Osteocyte (in vitro differentiated cells): ENCODE measurements around the gene KCNMB1. TPM values are rescaled to one million over a fixed set of nuclear protein-coding genes. Genes with fewer than 3 reads are reported as not detected.

Source experiments
- DNase-seq: peaks from one replicate; pipeline ENCODE4 v3.0.0; 2021; ENCODE audit warnings: mixed read lengths; ENCODE audit not compliant: unreplicated experiment; ENCODE audit errors: extremely low spot score
- H3K27ac Mint-ChIP-seq: one replicate; pipeline ENCODE4 v1.8.0; 2021; ENCODE audit warnings: mild to moderate bottlenecking, mixed read lengths; ENCODE audit not compliant: unreplicated experiment
- H3K27me3 Mint-ChIP-seq: one replicate; pipeline ENCODE4 v1.8.0; 2021; ENCODE audit warnings: mixed read lengths; ENCODE audit not compliant: unreplicated experiment
- H3K36me3 Mint-ChIP-seq: one replicate; pipeline ENCODE4 v1.8.0; 2021; ENCODE audit warnings: mixed read lengths; ENCODE audit not compliant: unreplicated experiment
- H3K4me1 Mint-ChIP-seq: one replicate; pipeline ENCODE4 v1.8.0; 2021; ENCODE audit warnings: mixed read lengths; ENCODE audit not compliant: unreplicated experiment
- H3K4me3 Mint-ChIP-seq: one replicate; pipeline ENCODE4 v1.8.0; 2021; ENCODE audit warnings: mild to moderate bottlenecking, moderate library complexity, mixed read lengths; ENCODE audit not compliant: unreplicated experiment
- H3K9me3 Mint-ChIP-seq: one replicate; pipeline ENCODE4 v1.8.0; 2021; ENCODE audit warnings: mixed read lengths; ENCODE audit not compliant: unreplicated experiment
- CTCF ChIP-seq: fragments of 200-600 bp; sonication (generic); IDR thresholded peaks from 2 replicates; pipeline ENCODE4 v1.5.0; 2021; ENCODE audit warnings: antibody characterized with exemption, mild to moderate bottlenecking, moderate library complexity
- total RNA-seq: library from RNA; stranded (reverse); gene quantifications from 2 replicates; pipeline ENCODE4 v1.2.1, GENCODE V29; 2021

The KCNMB1 gene
- total RNA-seq, 1 donor from 2014 or later, result 3.5 TPM

DNA sequence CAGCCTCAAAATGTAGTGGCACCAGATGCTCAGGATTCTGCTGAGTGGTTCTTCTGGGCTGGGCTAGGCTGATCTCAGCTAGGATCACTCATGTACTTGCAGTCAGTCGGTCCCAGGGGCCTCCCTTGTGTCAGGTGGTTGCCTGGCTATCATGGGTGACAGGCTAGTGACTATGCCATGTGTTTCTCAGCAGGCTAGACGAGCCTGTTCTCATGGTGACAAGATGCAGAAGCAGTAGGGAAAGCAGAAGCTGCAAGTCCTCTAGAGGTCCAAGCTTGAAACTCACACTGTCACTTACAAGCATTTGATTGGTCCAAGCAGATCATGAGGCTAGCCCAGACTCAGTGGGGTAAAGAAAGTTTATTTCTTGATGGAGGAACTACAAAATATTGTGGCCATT is 15.2 kb upstream of the KCNMB1 start:
- Mint-ChIP-seq H3K27me3 (peaks cover 51% of the 10 kb centered on the region), H3K27ac (no peak overlapping the region), H3K36me3 (no peaks in the 10 kb centered on the region), H3K4me1 (peaks cover 4% of the 10 kb centered on the region), H3K4me3 (no peak overlapping the region), H3K9me3 (no peaks in the 10 kb centered on the region)
- no peak for TF ChIP-seq CTCF
- DNase-seq, result no peak

DNA sequence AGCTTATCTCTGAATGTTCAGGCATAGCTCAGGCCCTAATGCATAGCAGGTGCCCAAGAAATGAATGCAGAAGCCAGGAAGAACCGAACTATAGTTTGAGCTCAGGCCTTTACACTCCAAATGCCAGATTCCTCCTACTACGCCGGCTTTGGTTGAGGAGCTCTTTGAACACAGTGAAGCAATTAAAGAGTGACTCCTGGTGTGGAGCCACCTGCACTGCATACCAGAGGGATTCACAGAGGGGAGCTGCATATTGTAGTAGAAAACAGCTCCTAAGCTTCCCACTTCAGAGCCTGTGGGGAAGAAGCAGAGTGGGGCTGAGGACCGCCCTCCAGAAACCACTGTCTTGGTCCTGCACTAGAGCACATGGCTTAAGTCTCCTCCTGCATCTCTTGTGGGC is 14.5 kb upstream of the KCNMB1 start:
- H3K9me3 Mint-ChIP-seq, result no peaks in the 10 kb centered on the region

DNA sequence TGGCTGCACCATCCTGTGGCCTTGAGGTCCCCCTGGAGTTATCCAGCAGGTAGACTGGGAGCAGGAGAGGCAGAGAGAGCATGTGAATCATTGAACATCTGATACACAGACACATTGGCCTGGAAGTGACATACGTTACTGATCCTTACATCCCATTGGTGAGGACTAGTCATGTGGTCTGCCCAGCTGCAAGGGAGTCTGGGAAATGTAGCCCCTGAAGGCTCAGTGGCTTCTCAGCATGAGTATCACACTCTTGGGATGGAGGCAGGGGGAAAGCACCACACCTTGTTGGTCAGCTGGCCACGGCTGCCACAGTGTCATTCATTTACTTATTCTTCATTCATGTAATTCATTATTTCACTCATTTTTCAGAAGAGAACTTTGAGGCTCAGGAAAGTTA is 13.3 kb upstream of the KCNMB1 start:
- no peaks in the 10 kb centered on the region for H3K36me3 Mint-ChIP-seq
- no peak for TF ChIP-seq CTCF
- H3K4me3 Mint-ChIP-seq, result no peak overlapping the region
- no peak for DNase-seq
- H3K27ac Mint-ChIP-seq, result no peak overlapping the region
- H3K4me1 Mint-ChIP-seq, result no peaks in the 10 kb centered on the region
- H3K9me3 Mint-ChIP-seq, result no peaks in the 10 kb centered on the region
- peaks cover 50% of the 10 kb centered on the region for H3K27me3 Mint-ChIP-seq

More for the DNA sequence above, 14.5 kb upstream of the KCNMB1 start:
- Mint-ChIP-seq H3K27me3 (peaks cover 52% of the 10 kb centered on the region), H3K4me1 (peaks cover 4% of the 10 kb centered on the region), H3K27ac (no peak overlapping the region), H3K4me3 (no peak overlapping the region), H3K36me3 (no peaks in the 10 kb centered on the region)
- no peak for TF ChIP-seq CTCF
- DNase-seq, result no peak

GRCh38 chr5:170397059-170397458 is 7.9 kb upstream of the KCNMB1 start:
- Mint-ChIP-seq H3K27me3 (peaks cover 51% of the 10 kb centered on the region), H3K9me3 (no peaks in the 10 kb centered on the region), H3K4me3 (no peak overlapping the region), H3K27ac (no peak overlapping the region), H3K36me3 (no peaks in the 10 kb centered on the region), H3K4me1 (peaks cover 9% of the 10 kb centered on the region)
- DNase-seq, result no peak
- no peak for TF ChIP-seq CTCF

DNA sequence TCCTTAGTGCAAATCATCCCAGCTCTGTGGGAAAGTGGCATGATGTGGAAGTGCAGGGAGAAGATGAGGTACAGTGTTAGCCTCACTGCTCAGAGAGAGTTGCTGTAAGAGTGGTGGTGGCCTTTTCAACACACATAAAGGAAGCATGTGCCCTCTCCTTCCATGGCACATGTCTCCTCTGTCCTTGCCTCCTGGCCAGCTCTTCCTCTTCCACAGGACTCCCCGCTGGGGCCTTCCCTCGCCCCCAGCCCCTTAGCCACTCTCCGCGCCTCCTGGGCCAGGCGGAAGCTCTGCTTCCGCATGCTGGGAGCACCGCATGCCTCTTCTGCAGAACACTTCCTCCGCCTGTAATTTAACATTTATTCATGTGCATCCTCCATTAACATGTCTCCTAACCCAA is 4.8 kb upstream of the KCNMB1 start:
- Mint-ChIP-seq H3K27me3 (peaks cover 48% of the 10 kb centered on the region), H3K4me3 (no peak overlapping the region), H3K9me3 (no peaks in the 10 kb centered on the region), H3K4me1 (peaks cover 20% of the 10 kb centered on the region), H3K36me3 (no peaks in the 10 kb centered on the region), H3K27ac (no peak overlapping the region)
- TF ChIP-seq CTCF, result no peak
- DNase-seq, result no peak
